ENCODE measurements around the gene SP3.

The SP3 gene

GRCh38 chr2:173968551-173968950 lies 3.4 kb upstream of the SP3 start:
- no peak for DNase-seq (ENCODE audit: low read depth in 2 of 2, low spot score in 1 of 2)

- DNase-seq (ENCODE audit: low read depth in 2 of 2, low spot score in 1 of 2), result no peak
Observed at GRCh38 chr2:173966274-173967098, 1.3 kb upstream of the SP3 start.

- peak; percentile 60 to 77 for DNase-seq (ENCODE audit: low read depth in 2 of 2, low spot score in 1 of 2)
Observed at GRCh38 chr2:173964565-173965371, 405 bp downstream of the SP3 start.

DNA sequence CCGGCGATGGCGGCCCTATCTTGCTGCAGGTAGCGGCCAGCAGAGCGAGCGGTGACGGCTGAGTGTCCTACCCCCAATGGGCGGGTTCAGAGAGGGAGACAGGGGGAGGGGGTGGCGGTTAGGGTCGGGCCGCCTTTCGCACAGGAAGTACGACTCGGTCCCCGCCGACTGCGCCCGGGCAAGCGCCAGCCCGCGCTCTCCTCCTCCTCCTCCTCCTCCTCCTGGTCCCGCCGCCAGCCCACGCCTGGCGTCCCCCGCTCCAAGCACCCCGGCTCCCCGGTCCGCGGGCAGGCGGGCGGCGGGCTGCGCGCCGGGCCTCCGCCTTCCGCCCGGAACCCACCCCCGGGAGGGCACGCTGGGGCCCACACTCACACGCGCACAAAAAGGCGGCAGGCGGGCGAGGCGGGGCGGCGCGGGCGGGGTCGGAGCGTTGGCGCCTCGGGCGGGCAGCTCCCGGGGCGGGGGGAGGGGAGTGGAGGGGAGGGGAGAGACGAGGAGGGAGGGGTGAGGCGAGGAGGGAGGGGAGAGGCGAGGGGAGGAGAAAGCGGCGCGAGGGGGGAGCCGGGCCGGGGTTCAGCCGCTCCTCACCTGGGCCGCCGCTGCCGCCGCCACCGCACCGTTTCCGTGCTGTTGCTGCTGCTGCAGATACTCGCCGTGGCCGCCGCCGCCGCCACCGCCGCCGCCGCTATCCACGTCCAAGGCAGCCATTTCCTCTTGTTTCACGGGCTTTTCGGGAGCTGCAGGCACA lies 1.2 kb downstream of the SP3 start:
- peak; percentile 80 to 90 for DNase-seq (ENCODE audit: low read depth in 2 of 2, low spot score in 1 of 2)

- DNase-seq (ENCODE audit: low read depth in 2 of 2, low spot score in 1 of 2), result peak in 1 of 2 donors; percentile 39
Observed at GRCh38 chr2:173963323-173963816, 1.8 kb downstream of the SP3 start.

DNA sequence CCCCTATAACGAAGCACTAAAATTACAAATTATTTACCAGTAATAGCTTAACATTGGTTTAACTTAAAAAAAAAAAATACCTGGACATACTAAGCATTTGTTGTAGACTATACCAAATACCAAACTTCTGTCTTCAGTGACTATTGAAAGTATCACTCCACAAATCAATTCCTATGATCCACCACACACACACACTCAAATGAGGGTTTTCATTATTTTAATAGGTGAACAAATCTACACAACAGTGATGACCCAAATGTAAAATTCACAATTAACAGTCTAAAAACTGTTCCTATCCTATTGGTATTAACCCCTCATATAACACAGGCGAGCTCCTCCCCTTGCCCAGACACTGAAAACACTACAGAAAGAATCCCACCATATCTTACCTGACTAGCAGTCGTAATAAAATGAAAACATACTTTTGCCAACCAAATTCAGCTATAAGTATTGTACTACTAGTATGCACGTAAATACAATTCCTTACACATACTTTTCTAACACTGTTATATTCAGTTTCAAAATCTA lies 2.5 kb downstream of the SP3 start:
- DNase-seq (ENCODE audit: low read depth in 2 of 2, low spot score in 1 of 2), result no peak

GRCh38 chr2:173962031-173962430 lies 3.1 kb downstream of the SP3 start:
- DNase-seq (ENCODE audit: low read depth in 2 of 2, low spot score in 1 of 2), result no peak

GRCh38 chr2:173961346-173961705 lies 3.8 kb downstream of the SP3 start:
- no peak for DNase-seq (ENCODE audit: low read depth in 2 of 2, low spot score in 1 of 2)

- no peak for DNase-seq (ENCODE audit: low read depth in 2 of 2, low spot score in 1 of 2)
Observed at GRCh38 chr2:173959909-173960308, 5.3 kb downstream of the SP3 start.

DNA sequence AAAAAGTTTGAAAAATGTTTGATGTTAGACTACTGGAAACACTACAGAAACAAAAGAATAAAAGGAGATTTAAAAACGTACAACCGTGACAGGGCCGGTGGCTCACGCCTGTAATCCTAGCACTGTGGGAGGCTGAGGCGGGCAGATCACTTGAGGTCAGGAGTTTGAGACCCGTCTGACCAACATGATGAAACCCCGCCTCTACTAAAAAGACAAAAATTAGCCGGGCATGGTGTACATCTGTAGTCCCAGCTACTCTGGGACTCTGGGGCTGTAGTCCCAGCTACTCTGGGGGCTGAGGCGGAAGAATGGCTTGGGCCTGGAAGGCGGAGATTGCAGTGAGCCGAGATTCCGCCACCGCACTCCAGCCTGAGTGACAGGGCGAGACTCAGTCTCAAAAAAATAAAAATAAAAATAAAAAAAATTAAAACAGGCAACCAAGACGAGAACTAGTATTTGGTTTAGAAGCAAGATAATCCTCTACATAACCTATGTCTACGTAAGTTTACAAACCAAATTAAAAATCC lies 5.8 kb downstream of the SP3 start:
- no peak for DNase-seq (ENCODE audit: low read depth in 2 of 2, low spot score in 1 of 2)

DNA sequence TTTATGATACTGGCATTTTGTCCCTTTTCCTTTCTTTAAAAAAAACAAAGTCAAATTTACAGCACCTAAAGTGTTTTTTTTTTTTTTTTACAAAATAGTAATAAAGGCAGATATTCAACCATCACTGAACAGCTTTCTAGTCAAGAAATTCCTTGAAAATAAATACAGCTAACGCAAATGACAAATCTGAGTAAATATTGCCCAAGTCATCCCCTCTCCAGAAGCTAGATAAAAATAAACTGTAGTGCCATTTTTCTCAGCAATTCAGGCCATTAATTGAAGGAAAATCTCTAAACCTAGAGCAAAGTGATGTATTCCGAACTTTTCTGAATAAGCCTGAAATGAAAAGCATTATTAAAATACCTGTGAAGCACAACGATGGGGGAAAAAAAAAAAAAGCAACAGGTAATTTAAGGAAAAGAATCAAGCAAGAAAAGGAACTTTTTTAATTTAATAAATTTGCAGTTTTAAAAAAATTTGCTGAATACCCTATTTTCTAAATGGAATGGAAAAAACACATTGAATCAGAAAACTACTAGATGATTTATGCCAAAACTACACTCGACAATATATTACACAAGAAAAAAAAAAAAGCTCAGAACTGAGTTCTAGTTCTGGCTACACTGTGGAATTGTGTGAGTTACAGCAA lies 6.9 kb downstream of the SP3 start:
- DNase-seq (ENCODE audit: low read depth in 2 of 2, low spot score in 1 of 2), result no peak

DNA sequence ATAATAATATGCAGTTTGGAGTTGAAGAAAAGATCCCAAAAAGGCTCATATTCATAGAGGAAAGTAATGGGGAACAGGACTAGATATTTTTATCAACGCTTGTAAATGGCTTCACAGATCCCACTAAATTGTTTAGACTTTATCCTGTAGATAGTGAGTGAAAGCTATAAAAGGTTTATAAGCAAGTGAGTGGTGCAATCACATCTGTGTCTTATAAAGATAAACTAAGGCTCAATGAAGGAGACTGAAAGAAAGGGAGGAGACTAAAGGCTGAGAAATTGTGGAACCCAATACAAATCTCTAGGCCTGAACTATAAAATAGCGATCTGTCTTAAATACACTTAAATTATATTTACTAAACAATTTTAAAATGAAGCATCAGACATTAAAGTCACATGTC lies 7.7 kb downstream of the SP3 start:
- DNase-seq (ENCODE audit: low read depth in 2 of 2, low spot score in 1 of 2), result no peak

GRCh38 chr2:173956454-173956853 lies 8.7 kb downstream of the SP3 start:
- DNase-seq (ENCODE audit: low read depth in 2 of 2, low spot score in 1 of 2), result no peak

- DNase-seq (ENCODE audit: low read depth in 2 of 2, low spot score in 1 of 2), result no peak
Observed at GRCh38 chr2:173955867-173956266, 9.3 kb downstream of the SP3 start.

- no peak for DNase-seq (ENCODE audit: low read depth in 2 of 2, low spot score in 1 of 2)
Observed at GRCh38 chr2:173955004-173955403, 10.2 kb downstream of the SP3 start.

DNA sequence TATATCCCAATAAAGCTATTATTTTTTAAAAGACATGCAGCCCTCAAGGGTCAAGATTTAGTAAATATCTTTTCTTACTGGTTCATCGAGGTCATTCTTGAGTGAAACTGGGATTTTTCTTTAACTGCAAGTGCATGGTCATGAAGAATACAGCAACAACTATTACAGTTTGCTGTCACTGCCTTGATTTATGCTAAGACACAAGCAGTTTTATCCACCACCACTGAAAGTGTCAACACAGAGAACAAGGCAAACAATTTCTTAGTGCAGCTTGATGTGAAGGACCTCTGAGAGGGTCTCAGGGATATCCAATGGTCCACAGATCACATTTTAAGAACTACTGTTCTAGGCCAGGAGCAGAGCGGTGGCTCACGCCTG lies 12.1 kb downstream of the SP3 start:
- no peak for DNase-seq (ENCODE audit: low read depth in 2 of 2, low spot score in 1 of 2)

DNA sequence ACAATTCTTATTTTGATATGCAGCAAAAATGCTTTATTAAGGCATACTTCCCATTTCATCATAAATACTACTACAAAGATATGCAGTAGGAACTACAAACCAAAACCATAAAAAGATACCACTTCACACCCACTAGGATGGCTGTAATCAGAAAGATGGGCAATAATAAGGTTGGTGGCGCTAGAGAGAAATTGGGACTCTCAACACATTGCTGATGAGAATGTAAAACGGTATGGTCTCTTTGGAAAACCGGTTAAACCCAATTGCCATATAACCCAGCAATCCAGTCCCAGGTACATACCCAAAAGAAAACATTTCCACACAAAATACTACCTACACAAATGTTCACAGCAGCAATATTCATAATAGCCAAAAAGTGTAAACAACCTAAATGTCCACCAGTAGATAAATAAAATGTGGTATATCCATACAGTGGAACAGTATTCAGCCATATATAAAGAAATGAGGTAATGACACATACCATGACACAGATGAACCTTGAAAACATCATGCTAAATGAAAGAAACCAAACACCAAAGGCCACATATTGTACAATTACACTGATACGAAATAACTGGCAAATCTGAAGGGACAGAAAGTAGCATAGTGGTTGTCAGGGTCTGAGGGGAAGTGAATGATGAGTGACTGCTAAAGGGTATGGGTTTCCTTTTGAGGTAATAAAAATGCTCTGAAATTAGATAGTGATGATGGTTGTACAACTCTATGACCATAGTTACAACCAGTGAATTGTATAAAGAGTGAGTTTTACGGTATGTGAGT lies 12.7 kb downstream of the SP3 start:
- no peak for DNase-seq (ENCODE audit: low read depth in 2 of 2, low spot score in 1 of 2)

DNA sequence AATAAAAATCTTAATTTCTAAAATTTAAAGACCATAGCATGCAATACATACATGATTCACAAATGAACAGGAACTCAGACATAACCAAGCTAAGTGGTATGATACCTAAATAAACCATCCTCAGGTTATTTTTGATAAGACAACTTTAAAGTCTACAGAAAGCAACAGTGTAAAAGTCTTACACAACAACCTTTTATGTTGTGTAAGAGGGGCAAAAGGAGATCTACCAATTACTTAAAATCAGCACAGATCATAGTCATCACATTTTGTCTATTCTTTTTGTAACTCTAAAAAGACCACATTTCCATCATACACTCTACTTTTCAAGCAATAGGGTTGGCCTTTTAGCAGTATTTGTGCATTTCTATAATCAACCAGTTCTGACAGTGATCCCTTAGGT lies 16.3 kb downstream of the SP3 start:
- no peak for DNase-seq (ENCODE audit: low read depth in 2 of 2, low spot score in 1 of 2)

GRCh38 chr2:173948198-173948597 lies 17.0 kb downstream of the SP3 start:
- no peak for DNase-seq (ENCODE audit: low read depth in 2 of 2, low spot score in 1 of 2)

GRCh38 chr2:173947131-173947530 lies 18.0 kb downstream of the SP3 start:
- DNase-seq (ENCODE audit: low read depth in 2 of 2, low spot score in 1 of 2), result no peak

All from stimulated activated CD8-positive, alpha-beta memory T cell treated with anti-CD3 and anti-CD28 coated beads, Interleukin-4, amount 100 ng/mL, for 4 hours (primary cell).